RPMI8226 (cell line): ENCODE results near the gene PHF5A.
"Not testable (repeated sequence)": the region's sequence is repeated elsewhere in the genome, so short reads cannot be mapped to it uniquely, and the experiment has no call there.

ENCODE experiments used
- DNase-seq: peaks from one replicate; pipeline ENCODE4 v3.0.0-alpha.2; 2015

PHF5A gene

DNA sequence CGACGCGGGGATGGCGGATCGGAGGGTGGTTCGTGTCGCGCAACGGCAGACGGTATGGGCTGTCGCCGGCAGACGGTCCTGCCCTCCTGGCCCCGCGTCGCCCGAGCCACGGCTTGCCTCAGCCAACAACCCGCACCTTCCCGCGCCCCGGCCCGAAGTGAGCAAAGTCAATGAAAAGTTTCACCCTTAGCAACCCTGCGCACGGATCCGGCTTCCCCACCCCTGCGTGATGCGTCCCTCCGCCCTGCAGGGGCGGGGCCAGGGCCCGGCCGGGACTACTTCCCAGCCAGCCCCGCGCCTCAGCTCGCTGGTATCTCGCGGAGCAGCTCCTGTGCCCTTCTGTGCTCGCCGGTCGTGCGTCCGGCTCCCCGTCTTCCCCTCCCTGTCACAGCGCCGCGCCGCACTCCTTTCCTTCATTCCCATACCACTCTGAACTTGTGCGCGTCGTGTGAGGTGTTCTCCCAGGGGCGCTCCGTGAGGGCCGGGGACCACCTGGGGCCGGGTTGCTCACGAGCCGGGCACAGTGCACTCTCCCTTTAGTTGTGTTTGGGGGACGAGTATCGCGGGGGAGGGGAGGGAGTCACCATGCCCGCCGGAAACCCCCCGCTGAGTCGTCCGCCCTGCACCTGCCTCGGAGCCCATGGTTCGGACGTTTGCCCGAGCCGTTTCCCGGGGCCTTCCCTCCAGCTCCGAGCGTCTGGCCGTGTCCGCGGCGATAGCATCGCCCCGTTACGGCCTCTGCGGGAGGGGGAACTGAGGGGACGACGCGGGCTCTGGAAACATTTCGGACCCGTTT, 21.7 kb downstream of the PHF5A start, which contains the start of gene TOB2:
Gene TOB2 (minus strand): TSS at position 163 of the 796 bp plus-strand sequence. CDS start 9,456 bp downstream, outside the sequence.
- peak; percentile 97 for DNase-seq

DNA sequence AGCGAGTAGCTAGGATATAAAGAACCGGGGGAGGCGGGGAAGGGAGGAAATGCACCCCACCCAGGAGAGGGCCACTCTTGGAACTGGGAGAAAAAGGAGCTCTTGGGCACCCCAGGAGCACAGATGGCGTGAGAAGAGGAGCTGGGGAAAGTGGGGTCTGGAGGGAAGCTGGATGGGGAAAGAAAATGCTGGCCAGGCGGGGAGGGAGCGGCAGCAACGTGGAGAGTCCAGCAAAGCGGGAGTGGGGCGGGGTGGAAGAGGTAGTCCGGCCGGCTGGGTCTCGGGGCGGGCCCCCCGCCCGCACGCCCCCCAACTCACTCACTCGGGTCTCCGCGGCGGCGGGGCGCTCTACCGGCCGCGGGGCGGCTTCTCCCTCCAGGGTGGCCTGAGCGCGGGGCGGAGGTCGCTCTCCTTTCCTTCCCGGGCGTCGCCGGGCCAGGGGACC, 22.4 kb downstream of the PHF5A start:
- DNase-seq, result peak; percentile 32

- DNase-seq, result peak; percentile 49
Observed at GRCh38 chr22:41445129-41446056, 23.1 kb downstream of the PHF5A start.

- DNase-seq, result peak; percentile 91
Observed at GRCh38 chr22:41444360-41445128, 23.9 kb downstream of the PHF5A start.

GRCh38 chr22:41442240-41442792, 26.2 kb downstream of the PHF5A start:
- no peak for DNase-seq

- DNase-seq, result not testable (repeated sequence)
Observed at GRCh38 chr22:41440511-41440910, 28.0 kb downstream of the PHF5A start.

GRCh38 chr22:41437198-41437597, 31.3 kb downstream of the PHF5A start:
- DNase-seq, result no peak

- no peak for DNase-seq
Observed at GRCh38 chr22:41436322-41437113, 32.0 kb downstream of the PHF5A start.

- DNase-seq, result no peak
Observed at GRCh38 chr22:41435560-41435959, 32.9 kb downstream of the PHF5A start.

DNA sequence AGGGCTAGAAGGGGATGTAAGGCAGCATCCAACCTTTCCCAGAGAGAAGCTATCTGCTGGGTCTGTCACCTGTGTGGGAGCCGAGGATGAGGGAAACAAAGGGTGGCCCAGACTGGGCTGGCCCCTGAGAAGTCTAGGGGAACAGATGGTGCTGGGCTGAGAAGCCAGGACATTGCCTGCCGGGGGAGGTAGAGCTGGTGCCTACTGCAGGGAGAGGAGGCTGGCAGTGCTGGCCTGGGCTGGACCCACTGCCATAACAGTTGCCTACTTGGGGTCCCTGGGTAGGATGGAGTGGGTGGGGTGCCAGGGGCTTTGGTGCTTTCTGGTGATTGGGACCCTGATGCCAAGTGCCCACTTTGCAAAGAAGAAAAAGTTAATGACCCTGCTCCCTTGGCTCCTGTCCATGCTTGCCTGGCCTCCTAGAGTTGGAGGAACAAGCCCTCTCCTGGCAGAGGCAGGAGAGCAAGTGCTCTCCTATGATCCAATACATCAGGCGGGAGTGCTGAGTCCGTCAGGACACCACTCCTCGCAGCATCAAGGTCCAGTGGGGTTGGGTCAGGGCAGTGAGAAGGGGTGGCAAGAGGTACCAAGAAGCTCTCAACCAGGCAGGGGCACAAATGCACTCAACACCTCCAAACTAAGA, 34.0 kb downstream of the PHF5A start:
- not testable (repeated sequence) for DNase-seq

DNA sequence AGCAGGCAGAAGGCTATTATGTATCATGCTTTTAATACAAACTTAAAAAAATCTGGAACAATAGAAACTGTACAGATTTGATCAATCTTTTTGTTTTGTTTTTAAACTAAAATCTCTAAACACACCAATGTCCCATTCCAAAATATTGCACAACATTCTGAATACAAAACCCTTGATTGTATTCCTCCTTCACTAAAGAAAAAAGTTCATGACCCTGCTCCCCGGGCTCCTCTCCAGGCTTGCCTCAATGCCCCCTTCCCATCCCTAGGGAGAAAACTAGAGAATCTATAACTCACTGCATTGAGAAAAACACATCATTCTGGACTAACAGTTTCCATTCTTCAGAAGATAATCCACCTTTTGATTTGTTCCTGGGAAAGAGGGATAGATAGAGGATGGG, 35.0 kb downstream of the PHF5A start:
- DNase-seq, result not testable (repeated sequence)

GRCh38 chr22:41431656-41432055, 36.8 kb downstream of the PHF5A start:
- DNase-seq, result no peak

DNA sequence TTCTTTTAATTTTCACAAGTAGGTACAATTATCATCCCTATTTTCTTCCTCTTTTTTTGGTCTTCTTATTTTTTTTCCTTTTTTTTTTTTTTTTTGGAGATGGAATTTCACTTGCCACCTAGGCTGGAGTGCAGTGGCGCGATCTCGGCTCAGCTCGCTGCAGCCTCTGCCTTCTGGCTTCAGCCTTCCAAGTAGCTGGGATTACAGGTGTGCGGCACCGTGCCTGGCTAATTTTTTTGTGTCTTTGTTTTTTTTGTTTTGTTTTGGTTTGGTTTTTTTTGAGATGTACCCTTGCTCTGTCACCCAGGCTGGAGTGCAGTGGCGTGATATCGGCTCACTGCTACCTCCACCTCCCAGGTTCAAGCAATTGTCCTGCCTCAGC, 38.5 kb downstream of the PHF5A start:
- DNase-seq, result no peak

GRCh38 chr22:41429232-41429950, 39.1 kb downstream of the PHF5A start:
- DNase-seq, result no peak

- DNase-seq, result peak; percentile 72
Observed at GRCh38 chr22:41425660-41426365, 42.7 kb downstream of the PHF5A start.

GRCh38 chr22:41418717-41419116, 49.8 kb downstream of the PHF5A start:
- DNase-seq, result no peak

GRCh38 chr22:41417622-41418390, 50.7 kb downstream of the PHF5A start:
- peak; percentile 50 for DNase-seq

GRCh38 chr22:41415554-41415953, 52.9 kb downstream of the PHF5A start:
- DNase-seq, result no peak
